ENCODE data around the gene DEF6.

GRCh38 chr6:35280903-35281302, 16.7 kb upstream of the DEF6 start:
- TF ChIP-seq CTCF (IDR thresholded peaks at IDR 0.05), result no peak
- no peak for TF ChIP-seq POLR2A (IDR thresholded peaks at IDR 0.05)
